ENCODE data around the gene TRAPPC8.

Gene TRAPPC8

DNA sequence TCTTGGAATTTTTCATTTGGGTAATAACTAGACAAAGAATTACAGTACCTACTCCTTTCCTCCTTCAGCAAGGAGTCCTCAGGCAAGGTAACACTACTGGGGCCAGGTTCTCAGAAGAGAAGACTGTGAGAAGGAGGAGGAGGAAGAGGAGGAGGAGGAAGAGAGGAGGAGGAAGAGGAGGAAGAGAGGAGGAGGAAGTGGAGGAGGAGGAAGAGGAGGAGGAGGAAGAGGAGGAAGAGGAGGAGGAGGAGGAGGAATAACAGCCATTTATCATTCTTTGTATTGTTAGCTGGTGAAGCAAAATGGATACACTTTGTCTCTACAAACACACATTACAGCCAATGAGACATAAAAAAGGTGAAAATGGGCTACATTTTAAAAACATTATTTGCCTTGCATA is 149.4 kb downstream of the TRAPPC8 start:
- DNase-seq (ENCODE audit: low spot score): no peak

DNA sequence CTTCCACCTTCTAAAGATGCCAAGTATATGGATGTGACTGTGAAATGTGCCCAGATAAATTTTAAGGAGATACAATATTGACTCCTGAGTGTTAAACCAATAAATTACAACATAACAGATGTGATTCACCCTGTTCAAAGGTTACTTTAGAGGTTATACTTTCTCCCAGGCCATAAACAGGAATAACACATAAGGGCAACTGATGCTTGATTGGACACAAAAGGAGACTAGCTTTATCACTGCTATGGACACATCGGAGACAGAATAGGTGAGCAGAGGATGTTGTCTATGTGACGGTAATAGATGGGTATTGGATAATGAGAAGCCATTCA is 150.4 kb downstream of the TRAPPC8 start:
- DNase-seq (ENCODE audit: low spot score): no peak

DNA sequence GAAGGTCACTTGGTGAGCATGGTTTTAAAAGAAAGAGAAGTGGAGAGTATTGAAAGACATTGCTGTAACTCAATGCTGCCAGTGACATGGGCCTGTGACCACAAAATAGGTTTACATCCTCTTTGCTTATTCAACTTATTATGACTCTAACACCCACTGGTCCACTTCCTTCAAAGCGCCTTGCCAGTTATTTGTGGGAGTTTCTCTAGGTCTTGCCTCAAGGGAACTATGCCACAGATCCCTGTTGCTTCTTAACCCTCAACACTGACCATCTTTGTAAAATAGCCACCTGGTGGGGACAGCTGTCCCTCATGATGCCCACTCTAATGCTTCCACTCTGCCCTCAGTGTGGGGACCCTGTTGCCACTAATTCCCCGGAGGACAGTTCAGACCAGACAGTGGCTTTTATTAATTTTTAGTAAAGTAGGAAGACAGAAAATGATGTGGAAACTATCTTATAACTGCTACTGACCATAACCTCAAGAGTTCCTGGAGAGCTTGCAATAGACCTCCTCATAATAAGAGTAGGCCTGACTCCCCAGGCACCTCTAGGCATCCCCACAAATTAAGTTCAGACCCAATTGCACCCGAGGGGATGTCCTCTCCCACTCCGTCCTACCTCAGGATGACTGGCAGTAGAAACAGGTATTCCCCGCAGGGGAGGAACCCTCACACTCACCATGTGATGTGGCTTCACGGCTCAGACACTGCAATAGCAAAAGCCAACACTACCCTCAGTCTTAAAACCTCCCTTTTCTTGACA is 150.9 kb downstream of the TRAPPC8 start:
- DNase-seq (ENCODE audit: low spot score): no peak

DNA sequence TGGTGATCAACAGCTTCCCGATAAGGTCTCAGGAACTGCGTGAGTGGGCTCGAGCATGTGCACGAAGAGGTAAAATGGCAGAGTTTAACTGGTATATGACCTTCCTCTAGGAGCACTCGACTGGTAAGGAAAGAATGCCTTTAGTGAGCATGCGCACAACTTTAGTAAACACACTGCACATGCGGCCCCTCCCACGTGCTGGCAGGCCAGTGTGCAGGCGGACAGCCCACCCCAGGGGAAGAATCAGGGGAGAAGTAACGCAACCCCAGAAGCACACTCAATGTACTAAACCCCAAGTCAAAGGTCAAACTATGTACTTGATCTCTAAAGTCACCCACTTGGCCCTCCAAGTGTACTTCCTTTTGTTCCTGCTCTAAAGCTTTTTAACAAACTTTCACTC is 153.5 kb downstream of the TRAPPC8 start:
- DNase-seq (ENCODE audit: low spot score): no peak

DNA sequence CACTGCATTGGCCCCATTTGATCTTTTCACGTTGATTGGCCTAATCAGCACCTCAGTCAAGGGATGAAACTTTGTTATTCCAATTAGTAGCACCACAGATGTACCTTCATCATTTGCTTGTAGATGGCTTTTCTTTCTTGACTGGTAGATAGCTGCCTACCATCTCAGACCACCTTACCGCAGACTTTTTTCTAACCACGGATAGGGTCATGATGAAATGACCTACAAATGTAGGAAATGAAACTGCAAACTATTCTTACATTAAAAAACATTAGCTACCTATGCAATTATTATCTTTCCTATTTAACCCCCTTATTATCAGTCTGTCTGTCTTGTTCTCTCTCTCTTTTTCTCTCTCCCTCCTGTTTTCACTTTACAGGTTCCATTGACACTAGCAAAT is 159.9 kb downstream of the TRAPPC8 start:
- no peak for DNase-seq (ENCODE audit: low spot score)
